GM15510 (cell line): Measurements from ENCODE around the gene FAM131C.

Experiments
- POLR2A ChIP-seq: IDR thresholded peaks from 3 replicates; pipeline ENCODE4 v1.6.1; 2011; ENCODE audit warnings: borderline replicate concordance; ENCODE audit not compliant: insufficient read length; ENCODE audit errors: extremely low read depth

Gene FAM131C

GRCh38 chr1:16111771-16112595 is 38.5 kb upstream of the FAM131C start:
- TF ChIP-seq POLR2A, result no peak

DNA sequence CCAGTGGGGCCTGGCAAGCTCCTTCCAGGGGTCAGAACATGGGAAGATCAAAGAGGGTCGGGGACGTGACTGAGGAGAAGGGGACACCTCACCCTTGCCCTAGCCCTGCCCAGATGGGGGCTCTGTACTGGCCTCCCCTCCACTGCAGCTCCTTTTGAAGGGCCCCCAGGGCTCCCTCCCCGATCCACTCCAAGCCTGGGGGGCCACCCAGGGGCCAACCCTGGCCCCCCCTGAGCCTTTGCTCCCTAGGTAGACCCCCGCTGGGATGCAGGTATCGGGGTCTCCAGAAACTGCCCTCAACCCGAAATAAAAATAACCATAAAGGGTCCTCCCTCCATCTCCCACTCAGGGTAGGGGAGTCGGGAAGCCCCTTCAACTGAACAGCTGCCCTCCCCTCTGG is 37.4 kb upstream of the FAM131C start:
- TF ChIP-seq POLR2A, result no peak

DNA sequence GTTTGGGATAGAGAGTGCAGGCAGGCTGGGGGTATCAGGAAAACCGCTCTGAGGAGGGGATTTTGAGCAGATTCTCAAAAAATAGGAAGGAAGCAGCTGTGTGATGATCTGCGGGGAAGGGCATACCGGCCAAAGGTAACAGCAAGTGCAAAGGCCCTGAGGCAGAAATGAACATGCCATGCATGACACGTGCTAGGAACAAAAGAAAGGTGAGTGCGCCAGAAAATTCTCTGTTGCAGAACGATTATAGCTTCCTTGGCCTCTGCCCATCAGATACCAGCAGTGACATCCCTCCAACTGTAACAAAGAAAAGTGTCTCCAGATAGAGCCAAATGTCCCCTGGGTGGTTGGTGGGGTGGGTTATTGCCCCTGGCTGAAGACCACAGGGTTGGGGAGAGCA is 37.0 kb upstream of the FAM131C start:
- no peak for TF ChIP-seq POLR2A

- no peak for TF ChIP-seq POLR2A
Observed at GRCh38 chr1:16109571-16109970, 36.1 kb upstream of the FAM131C start.

DNA sequence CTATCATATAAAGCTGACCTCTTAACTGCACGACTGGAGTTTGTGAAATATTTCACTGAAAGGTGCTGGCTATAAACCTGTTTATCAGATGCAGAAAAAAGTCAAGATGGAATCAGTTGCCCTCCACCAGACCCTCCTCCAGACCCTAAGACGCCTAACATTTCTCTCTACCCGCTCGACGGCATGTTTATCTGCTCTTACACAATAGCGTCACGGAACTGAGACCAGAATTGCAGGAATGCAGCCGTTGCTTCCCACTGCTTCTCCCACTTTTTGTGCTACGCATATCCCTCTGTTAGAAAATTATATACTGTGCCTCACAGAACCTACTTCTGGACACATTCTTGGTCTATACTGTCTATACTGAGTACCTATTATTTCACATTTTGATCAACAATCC is 28.2 kb upstream of the FAM131C start:
- no peak for TF ChIP-seq POLR2A

GRCh38 chr1:16099412-16099811 is 26.0 kb upstream of the FAM131C start:
- TF ChIP-seq POLR2A, result no peak

GRCh38 chr1:16095447-16095846 is 22.0 kb upstream of the FAM131C start:
- no peak for TF ChIP-seq POLR2A

DNA sequence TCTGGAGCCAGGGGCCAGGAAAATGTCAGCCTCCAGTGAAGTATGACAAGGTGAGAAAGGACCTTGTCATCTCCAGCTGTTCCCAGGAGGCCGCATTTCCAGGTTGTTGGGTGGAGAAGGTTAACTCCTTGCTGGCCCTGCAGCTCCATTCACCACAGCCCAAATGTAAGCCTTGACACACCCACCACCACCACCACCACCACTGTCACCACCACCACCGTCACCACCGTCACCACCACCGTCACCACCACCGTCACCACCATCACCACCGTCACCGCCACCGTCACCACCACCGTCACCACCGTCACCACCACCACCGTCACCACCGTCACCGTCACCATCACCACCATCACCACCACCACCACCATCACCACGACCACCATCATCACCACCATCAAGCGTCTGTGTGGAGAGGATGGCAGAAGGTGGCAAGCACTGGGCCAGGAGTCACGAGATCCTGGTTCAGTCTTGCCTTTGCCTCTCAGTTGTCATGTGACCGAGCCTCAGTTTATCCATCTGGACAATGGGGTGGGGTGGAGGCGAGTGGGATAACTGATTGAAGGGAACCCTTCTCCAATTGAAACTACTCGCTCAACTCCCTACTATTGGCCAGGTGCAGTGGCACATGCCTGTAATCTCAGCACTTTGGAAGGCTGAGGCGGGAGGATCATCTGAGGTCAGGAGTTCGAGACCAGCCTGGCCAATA is 21.2 kb upstream of the FAM131C start:
- no peak for TF ChIP-seq POLR2A

- no peak for TF ChIP-seq POLR2A
Observed at GRCh38 chr1:16093611-16094010, 20.2 kb upstream of the FAM131C start.

DNA sequence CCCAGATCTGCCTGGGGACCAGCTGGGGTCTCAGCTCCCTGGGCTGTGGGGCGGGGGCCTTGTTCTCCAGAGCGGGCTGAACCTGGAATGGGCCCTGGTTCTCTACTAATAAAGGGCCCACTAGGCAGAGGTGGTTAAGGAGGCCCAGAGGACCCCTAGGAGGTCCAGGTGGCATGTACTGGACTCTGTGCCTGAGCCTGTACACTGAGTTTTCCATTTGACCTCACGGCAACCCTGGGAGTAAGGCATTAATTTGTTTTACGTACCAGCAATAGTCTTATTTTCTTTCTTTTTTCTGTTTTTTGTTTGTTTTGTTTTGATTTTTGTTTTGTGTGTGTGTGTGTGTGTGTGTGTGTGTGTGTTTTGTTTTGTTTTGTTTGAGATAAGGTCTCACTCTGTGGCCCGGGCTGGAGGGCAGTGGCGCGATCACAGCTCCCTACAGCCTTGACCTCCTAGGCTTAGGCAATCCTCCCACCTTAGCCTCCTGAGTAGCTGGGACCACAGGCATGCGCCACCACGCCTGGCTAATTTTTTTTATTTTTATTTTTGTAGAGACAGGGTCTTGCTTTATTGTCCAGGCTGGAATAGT is 19.6 kb upstream of the FAM131C start:
- TF ChIP-seq POLR2A, result no peak

DNA sequence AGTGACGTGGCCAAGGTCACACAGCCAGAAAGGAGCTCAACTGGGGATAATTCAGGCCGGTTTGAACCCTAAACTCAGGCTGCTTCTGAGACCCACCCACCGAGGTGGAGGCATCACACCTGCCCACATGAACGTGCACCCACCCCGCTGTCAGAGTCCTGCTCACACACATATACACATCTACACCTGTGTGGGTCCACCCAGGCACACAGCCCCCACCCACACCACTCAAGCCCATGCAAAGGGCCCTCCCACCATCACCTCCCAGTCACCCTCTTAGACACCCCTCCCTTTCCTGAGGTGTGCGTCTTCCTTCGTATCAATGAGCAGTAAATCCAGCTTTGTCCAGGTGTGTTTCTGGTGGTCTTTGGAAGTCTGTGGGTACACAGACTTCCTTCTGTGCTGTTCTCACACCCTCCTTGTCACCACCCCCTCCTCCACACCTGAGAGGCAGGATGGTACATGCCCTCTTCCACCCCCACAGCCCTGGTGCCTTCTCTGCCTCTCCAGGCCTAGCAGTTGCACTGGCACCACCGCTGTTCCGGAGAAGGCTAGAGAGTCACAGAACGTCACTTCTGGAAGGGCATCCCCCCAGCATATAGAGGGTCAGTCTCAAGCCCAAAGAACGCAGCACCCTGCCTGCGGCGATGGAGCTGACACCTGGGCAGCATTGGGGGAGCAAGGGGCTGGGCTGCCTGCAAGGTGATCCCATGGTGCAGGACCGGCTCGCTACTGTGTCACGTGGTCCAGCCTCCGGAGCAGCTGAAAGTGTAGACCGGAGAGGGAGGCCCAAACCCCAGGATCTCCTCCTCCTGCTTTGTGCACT is 18.9 kb upstream of the FAM131C start:
- TF ChIP-seq POLR2A, result no peak

DNA sequence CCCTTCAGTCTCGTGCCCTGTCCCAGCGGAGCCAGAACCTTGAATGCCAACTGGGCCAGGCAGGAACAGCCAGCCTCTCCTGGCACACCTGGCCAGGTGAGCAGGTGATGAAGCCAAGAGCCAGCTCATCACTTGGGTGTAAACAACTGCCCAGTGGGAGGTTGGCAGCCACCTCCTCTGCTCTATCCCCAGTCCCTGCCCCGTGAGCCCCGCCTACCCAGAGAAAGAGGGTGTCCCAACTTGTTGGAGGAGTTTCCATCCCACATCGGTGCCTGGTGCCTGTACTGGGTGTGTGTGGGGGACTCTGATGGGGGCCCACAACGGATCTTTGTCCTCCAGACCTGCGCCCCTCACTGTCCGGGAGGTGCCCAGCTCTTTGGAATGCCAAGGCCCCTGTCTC is 17.8 kb upstream of the FAM131C start:
- TF ChIP-seq POLR2A, result no peak

DNA sequence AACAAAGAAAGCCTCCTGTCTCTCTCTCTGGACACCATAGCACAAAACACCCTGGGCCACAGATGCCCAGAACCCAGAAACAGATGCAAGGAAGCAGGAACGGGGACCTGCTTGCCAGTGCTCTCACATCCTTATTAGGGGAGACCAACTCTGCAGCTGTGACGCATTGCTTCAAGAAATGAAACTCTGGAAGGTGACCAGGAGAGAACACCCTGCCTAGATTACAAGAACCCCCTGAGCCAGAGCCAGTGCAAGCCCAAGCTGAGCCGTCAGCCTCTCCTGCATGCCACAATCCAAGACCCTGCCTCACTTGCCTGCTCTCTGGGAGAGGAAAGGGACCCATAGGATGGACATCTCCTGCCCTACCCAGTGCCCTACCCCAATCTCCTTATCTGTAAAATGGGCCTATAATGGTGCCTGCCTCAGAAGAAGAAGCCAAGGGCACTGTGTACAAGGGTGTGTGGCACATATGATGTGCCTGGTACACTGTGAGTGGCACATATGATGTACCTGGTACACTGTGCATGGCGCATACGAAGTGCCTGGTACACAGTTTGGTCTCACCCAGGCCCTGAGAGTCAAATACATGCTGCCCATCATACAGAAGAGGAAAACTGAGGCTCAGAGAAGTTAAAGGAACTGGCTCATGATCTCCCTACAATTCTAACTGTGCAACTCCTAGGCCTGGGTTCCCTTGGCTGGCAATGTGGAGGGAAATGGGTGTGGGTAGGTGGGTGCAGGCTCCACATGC is 16.8 kb upstream of the FAM131C start:
- no peak for TF ChIP-seq POLR2A

- no peak for TF ChIP-seq POLR2A
Observed at GRCh38 chr1:16088996-16089395, 15.5 kb upstream of the FAM131C start.
